ENCODE measurements around the gene TNRC6C.
"Not testable (repeated sequence)": the region's sequence is repeated elsewhere in the genome, so short reads cannot be mapped to it uniquely, and the experiment has no call there.

The TNRC6C gene

GRCh38 chr17:78079253-78079652 is 120.8 kb downstream of the TNRC6C start:
- Mint-ChIP-seq H3K27me3 (ENCODE audit: low read depth) (no peaks in the 10 kb centered on the region), H3K27ac (no peak overlapping the region), H3K4me3 (no peak overlapping the region)

GRCh38 chr17:78081551-78081950 is 123.0 kb downstream of the TNRC6C start:
- Mint-ChIP-seq H3K27me3 (ENCODE audit: low read depth) (no peaks in the 10 kb centered on the region), H3K4me3 (no peak overlapping the region), H3K9me3 (no peaks in the 10 kb centered on the region), H3K36me3 (ENCODE audit: low read depth) (peaks cover 55% of the 10 kb centered on the region), H3K27ac (peak overlapping the region in 1 of 3 experiments; percentile 36), H3K4me1 (peaks cover 31% of the 10 kb centered on the region)
- TF ChIP-seq CTCF (IDR thresholded peaks at IDR 0.05; ENCODE audit: unreplicated experiment in 3 of 3), result no peak

More at GRCh38 chr17:78079253-78079652, 120.8 kb downstream of the TNRC6C start:
- TF ChIP-seq CTCF (IDR thresholded peaks at IDR 0.05; ENCODE audit: unreplicated experiment in 3 of 3), result no peak
- H3K4me1 Mint-ChIP-seq, result peaks cover 27% of the 10 kb centered on the region
- peaks cover 66% of the 10 kb centered on the region for H3K36me3 Mint-ChIP-seq (ENCODE audit: low read depth)
- no peaks in the 10 kb centered on the region for H3K9me3 Mint-ChIP-seq

GRCh38 chr17:78082355-78082872 is 123.9 kb downstream of the TNRC6C start:
- not testable (repeated sequence) for H3K9me3 Mint-ChIP-seq; H3K27me3 Mint-ChIP-seq (ENCODE audit: low read depth)
- peak overlapping the region; percentile 36 to 82 (median 57) for H3K27ac Mint-ChIP-seq
- peak overlapping the region in 1 of 3 experiments; percentile 19 for H3K4me3 Mint-ChIP-seq
- H3K4me1 Mint-ChIP-seq, result peaks cover 31% of the 10 kb centered on the region
- H3K36me3 Mint-ChIP-seq (ENCODE audit: low read depth), result peaks cover 57% of the 10 kb centered on the region

GRCh38 chr17:78082988-78083387 is 124.5 kb downstream of the TNRC6C start:
- Mint-ChIP-seq H3K4me1 (peaks cover 31% of the 10 kb centered on the region), H3K9me3 (no peaks in the 10 kb centered on the region), H3K27me3 (ENCODE audit: low read depth) (no peaks in the 10 kb centered on the region), H3K36me3 (ENCODE audit: low read depth) (peaks cover 57% of the 10 kb centered on the region), H3K4me3 (peak overlapping the region in 1 of 3 experiments; percentile 19), H3K27ac (peak overlapping the region; percentile 36 to 82 (median 47))
- TF ChIP-seq CTCF (IDR thresholded peaks at IDR 0.05; ENCODE audit: unreplicated experiment in 3 of 3), result no peak

- Mint-ChIP-seq H3K4me1 (peaks cover 22% of the 10 kb centered on the region), H3K9me3 (no peaks in the 10 kb centered on the region), H3K27me3 (ENCODE audit: low read depth) (no peaks in the 10 kb centered on the region), H3K36me3 (ENCODE audit: low read depth) (peaks cover 60% of the 10 kb centered on the region), H3K4me3 (no peak overlapping the region), H3K27ac (no peak overlapping the region)
- no peak for TF ChIP-seq CTCF (IDR thresholded peaks at IDR 0.05; ENCODE audit: unreplicated experiment in 3 of 3)
Measured at GRCh38 chr17:78086740-78087139, 128.2 kb downstream of the TNRC6C start.

- TF ChIP-seq CTCF (IDR thresholded peaks at IDR 0.05; ENCODE audit: unreplicated experiment in 3 of 3), result no peak
- no peaks in the 10 kb centered on the region for H3K9me3 Mint-ChIP-seq
Measured at GRCh38 chr17:78088529-78088928, 130.0 kb downstream of the TNRC6C start.

More at GRCh38 chr17:78088529-78088928, 130.0 kb downstream of the TNRC6C start:
- Mint-ChIP-seq H3K4me1 (peaks cover 4% of the 10 kb centered on the region), H3K4me3 (no peak overlapping the region), H3K27ac (no peak overlapping the region), H3K27me3 (ENCODE audit: low read depth) (no peaks in the 10 kb centered on the region), H3K36me3 (ENCODE audit: low read depth) (peaks cover 68% of the 10 kb centered on the region)

Data from nephron (organoid).